GM18511 (cell line): Measurements from ENCODE around the gene SUDS3.
A peak's percentile ranks its signal among the peaks of the same experiment; 100 is the strongest.

Source experiments
- ATAC-seq: cut with Tn5 transposase; IDR thresholded peaks from one replicate; pipeline ENCODE4 v1.9.1; 2021; ENCODE audit warnings: mild to moderate bottlenecking, moderate library complexity; ENCODE audit not compliant: unreplicated experiment

The SUDS3 gene

DNA sequence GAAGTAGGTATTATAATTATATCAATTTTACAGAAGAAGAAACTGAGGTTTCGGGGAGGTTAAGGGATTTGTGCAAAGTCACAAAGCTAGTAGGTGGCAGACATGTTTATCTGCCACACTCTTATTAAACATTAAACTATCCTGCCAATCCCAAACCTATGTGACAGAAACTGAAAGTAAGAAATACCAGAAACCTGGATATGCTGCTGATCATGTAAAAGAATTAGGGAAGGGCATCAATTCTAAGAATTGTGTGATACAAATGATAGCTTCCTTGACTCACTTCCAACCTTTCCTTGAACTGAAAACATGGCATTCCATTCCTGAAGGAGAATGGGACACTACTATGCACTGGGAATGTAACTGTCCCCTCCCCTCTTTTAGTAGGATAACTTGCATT lies 20.5 kb upstream of the SUDS3 start:
- ATAC-seq, result no peak

DNA sequence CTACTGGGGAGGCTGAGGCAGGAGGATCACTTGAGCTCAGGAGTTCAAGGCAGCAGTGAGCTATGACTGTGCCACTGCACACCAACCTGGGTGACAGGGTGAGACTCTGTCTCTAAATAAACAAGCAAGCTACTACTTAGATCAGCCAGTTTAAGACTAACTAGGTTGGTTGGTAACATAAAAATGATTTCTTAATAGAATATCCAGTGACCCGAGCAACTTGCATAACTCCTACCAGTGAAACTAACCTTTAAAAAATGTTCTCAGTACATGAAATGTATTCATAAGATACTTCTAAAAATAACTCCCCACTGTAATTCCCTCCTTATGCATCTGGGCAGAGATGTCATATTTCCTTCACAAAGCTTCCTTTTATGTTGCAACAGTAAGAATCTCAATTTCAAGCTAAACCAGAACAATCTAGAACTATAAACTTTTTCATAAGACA lies 19.5 kb upstream of the SUDS3 start:
- ATAC-seq, result no peak

DNA sequence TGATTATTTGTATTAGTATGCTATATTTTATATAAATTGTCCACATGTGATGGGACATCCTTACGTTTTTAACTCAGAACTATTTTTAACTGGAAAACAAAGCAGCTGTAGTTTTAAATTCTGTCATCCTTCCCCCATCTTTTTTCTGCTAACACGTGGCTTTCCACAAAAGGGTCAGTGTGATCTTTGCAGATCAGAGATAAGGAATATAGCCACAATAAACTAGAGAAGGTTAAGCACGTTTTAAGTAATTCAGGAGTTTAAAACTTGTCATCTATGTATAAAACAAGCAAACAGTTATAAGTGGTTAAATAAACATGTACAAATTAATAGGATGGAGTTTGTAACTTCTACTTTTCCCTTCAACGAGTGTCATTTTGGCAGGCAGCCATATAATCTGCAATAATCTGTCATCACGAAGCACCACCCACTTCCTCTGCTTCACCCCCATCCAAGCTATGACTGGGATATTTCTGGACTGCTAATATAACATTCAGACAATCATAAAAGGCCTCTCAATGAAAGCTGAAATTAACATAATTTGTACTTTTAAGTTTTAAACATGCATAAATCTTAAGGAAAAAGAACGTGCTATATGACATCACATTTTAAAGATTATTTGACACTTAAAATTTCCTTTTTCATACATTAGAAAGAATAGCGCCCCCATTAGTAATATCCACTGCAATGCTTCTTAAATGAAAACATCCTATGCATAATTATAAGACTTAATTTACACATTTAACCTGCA lies 18.9 kb upstream of the SUDS3 start:
- ATAC-seq, result peak; percentile 65

DNA sequence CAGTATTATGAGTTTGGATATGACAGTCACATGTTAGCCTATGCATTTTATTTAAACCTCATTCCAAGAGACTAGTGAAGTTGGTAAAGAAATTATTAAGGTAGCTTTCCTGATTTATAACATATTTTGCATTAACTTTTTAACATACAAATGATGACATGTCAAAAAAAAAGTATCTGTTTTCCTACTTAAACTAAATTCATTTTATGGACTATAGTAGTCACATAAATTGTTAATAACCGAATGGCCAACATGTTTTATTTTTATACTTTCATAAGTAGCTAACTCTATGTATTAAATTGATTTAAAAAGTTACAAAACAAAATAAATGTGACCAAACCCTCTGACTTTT lies 18.4 kb upstream of the SUDS3 start:
- no peak for ATAC-seq

DNA sequence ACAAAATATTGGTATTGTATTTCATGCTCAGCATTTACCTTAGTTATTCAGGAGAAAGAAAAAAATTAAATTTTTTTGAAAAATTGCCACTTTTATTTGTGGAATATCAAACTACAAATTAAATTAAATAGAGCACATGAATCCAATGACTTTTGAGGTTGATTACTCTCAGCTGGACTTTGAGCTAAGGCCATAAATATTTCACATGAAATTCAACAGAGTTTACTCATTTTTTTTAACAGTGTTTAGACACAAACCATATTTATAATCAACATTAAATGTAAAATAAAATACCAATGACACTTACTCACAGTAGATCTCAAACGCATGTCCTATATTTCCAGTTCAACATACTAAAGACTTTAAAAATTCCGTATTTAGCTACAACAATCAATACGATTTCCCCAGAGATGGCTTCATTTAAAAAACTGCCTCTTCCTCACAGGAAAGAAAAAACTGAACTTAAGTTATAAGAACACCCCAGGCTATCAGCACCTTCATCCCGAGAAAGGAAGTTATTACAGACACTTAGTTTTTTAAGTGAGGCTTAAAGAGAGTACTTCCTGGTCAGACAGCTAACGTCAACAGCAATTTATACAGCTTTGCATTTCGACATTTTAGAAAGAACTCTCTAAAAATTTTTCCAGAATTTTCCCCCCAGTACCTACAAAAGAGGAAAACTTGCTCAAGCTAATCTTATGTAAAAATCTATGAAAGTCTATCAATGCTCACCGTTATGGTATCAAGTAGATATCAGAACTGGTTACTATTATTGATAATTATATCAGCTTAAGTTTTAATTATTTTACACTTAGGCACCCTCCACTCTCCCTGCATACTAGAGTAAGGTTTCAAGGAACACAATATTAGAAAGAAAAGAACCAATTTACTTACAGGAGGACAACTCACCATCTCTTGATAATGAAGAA lies 17.5 kb upstream of the SUDS3 start:
- no peak for ATAC-seq

DNA sequence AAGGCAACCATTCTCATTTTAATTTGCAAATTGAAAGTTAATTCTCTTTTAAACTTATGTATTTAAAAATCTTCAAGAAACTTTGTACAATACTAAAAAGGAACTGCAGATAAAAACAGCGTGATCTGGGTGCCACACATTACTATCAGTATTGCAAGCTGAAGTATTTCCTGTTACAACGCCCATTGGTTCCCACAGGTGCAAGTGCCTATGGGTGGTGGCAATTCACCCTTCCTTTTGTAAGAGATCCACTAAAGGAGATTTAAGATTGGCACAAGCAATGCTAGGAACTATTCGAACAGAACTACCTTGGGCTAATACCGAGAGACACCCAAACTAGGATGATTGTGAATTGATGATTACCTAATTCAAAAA lies 16.8 kb upstream of the SUDS3 start:
- ATAC-seq, result no peak

DNA sequence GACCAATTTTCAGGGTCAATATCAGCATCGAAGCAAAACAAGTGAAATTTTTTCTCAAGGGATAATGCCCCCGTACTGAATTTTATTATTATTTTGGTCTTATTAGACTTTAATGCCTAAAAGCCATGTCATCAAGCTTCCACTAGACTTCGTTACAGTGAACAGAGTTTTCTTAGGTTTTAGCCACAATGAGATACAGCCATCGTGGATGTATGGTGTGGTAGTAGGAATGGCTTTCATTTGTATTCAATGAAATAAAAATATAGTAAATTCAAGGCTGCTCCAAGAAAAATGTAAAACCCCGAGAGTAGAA lies 15.3 kb upstream of the SUDS3 start:
- ATAC-seq, result no peak

DNA sequence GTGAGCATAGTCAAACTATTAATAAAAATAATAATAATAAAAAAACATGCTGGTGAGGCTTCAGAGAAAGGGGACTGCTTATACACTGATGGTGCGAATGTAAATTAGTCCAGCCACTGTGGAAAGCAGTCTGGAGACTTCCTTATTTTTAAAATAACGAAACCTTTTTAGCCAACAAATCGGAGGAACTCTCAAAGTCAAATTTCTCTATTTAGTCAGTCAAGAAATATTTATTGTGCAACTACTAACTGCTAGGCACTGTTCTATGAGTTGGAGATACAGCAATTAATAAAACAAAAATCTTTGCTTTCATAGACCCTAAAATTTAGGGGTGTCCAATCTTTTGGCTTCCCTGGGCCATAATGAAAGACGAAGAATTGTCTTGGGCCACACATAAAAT lies 14.5 kb upstream of the SUDS3 start:
- ATAC-seq, result no peak

DNA sequence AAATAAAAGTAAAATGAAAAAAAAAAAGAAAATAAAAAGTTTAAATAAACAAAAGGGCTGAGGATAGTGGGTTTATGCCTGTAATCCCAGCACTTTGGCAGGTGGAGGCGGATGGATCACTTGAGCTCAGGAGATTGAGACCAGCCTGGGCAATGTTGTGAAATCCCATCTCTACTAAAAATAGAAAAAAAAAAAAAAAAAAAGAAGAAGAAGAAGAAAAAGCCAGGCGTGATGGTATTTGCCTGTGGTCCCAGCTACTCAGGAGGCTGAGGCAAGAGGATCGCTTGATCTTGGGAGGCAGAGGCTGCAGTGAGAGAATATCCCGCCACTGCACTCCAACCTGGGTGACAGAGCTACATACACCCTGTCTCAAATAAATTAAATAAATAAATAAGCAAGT lies 7.5 kb upstream of the SUDS3 start:
- ATAC-seq, result no peak

DNA sequence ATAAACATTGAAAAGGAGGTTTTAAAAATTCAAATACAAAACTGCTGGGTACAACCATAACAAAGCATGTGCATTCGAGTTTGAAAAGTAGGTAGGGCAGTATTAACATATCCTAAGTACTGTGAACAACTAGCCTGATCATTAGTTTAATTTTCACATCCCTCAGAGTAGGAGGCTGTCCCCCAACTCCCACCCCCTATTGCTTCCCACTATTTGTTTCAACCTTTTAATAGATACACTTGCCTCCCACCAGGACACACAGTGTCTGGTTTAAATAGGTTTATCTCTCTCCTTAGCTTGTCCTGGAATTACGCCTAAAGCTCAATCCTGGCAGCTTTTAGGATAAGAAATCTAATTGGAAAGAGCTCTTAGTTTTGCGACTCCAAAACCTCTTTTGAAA lies 5.8 kb upstream of the SUDS3 start:
- ATAC-seq, result no peak

DNA sequence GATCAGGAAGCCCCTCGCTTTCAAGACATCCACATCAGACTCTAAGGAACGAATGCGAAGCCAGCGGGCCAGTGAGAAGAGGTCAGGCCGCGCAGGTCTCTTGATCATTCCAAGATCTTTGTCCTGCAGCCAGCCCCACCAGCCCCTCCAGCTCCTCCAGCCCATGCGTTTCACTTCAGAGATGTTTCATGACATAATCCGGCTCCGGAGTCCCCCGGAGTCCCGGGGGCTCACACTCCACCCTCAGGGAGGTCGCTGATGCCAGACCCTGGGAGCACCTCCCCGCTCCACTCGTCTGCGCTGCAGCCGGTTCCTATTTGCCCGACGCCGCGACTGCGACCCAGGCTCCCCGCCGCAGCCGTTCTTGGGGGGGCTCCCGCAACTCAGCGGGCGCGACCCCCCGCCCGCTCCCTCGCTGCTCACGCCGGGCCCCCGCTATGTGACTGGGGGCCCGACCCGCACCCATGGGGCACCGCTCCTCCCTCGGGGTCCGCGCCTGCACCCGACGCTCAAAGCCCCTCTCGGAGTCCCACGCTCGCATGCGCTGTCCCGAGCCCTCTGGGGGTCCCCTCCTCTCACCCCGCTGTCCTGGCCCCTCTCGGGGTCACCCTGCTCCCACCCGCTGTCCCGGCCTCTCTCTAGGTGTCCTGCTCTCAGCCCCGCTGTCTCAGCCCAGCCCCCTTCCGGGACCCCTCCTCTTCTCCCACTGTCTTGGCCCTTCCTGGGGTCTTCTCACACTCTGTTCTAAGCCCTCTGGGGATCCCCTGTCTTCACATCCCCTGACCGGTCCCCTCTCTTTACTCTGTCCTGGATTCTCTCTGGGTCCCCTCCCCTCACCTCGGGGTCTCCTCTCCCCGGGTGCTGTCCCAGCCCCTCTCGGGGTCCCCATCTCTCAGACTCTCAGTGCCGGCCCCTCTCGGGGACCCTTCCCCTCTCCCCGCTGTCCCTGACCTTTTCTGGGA lies 4.8 kb upstream of the SUDS3 start:
- ATAC-seq, result no peak

DNA sequence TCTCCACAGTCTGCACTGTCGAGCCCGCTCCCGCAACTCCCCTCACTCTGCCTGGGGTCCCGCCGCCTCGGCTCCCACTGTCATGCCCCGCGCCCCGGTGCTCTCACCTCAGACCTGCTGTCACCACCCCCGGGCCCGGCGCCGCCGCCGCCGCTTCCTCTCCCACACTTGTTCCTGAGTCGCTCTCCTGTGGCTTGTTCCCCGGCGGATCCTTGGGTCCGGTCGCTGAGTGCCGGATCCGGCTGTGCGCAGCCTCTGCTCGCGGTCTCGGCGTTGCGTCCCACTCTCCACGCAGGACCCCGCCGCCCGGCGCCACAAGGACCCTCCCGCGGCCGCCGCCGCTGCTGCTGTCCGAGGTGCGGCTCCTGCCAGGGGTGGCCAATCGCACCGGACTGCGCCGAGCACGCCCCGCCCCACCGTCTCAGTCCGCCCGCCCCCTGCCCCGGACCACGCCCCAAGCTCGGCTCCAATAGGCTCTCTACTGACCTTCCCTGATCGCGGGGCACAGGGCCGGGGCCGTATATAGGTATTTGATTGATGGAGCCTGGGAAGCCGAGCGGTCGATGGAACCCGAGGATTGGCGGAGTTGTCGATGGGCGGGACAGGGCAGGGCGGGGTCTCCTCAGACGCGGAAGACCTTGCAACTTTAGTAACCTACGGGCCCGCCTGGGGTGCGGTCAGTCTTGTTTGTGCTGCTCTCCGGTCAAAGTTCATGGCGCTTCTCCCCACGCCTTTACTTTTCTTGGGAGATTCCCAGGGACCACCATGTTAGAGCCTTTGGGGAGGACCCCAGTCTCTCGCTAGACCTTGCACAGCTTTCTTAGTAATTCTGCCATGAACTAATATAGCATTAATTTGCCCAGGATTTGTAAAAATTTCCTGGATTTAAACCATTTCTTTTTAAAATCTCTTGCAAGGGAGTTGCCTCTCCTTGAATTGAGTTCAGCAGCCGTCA lies 3.5 kb upstream of the SUDS3 start, which contains the start of gene TAOK3:
Gene TAOK3, minus strand, starts transcription at position 367 of the 955 bp plus-strand sequence. CDS start 117,340 bp downstream, outside the sequence.
- peak; percentile 79 for ATAC-seq

DNA sequence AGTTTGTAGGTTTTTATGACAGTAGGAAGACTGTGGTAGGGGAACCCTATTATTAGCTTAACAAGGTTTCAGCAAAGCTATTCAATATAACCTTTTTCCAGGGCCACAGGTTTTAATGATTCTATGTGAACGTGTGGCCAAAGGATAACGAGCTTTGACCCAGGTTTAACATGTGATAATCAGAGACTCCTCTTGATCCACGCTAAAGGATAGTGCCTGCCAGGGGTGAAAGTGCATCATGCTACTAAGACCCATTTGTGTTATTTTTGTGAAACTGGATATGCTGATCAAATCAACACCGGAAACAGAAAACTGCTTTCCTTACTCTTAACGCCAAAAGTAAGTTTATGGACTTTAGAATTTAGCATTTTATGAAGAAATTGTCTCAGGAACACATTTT lies 2.7 kb upstream of the SUDS3 start:
- ATAC-seq, result no peak

DNA sequence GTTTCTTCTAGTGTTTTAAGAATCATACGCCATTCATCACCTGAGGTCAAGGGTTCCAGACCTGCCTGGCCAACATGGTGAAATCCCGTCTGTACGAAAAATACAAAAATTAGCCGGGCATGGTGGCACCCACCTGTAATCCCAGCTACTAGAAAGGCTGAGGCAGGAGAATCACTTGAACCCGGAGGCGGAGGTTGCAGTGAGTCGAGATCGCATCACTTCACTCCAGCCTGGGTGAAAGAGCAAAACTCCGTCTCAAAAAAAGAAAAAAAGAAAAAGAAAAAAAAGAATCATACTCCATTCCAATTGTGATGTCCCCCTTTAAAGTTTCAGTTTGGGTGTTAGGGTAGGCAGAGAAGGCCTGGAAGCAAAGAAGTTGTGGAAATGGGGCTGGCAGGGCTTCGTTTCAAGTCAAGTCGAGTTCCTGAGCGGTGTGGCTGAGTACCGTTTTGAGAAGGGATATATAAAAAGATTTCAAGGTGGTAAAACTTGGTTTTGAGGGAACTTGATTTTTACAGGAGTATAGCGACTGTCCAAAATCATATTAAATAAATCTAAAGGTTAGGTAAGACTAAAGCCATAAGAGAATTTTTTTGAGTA lies 2.1 kb upstream of the SUDS3 start:
- ATAC-seq, result no peak

DNA sequence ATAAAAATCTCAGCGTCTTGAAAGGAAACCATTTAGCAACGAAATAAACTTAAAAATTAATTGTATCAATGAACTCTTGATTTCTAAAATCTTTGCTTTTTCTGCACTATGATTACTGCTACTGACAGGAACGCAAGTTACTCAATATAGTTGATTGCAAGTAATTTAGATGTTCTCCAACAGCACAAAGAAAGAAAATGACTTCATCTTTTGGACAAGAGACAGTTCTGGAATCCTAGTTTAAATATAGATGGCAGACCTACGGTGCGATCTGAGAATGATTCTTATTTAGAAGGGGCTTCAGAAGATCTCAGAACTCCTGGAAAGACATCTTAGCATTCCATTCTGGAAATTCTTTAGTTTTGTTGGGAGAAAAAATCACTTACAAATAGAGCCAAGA lies 1.4 kb upstream of the SUDS3 start:
- no peak for ATAC-seq

DNA sequence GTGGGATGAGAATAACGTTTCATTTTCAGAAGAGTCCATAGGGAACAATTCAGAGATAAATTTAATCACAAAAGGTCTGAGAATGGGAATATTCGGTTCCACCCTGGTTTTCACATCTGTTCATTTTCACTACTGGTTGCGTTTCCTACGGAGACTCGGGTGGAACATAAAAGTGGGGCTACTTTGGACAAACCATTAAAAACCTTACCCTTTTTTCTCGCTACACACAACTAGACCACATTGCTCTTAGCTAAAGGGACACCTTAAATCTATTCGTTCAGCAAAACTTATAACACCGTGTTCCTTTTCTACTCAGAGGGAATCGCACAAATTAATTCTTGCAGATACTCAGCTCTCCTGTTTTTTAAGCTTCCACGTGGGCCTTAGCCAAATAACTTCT lies 1.0 kb upstream of the SUDS3 start:
- ATAC-seq, result no peak

DNA sequence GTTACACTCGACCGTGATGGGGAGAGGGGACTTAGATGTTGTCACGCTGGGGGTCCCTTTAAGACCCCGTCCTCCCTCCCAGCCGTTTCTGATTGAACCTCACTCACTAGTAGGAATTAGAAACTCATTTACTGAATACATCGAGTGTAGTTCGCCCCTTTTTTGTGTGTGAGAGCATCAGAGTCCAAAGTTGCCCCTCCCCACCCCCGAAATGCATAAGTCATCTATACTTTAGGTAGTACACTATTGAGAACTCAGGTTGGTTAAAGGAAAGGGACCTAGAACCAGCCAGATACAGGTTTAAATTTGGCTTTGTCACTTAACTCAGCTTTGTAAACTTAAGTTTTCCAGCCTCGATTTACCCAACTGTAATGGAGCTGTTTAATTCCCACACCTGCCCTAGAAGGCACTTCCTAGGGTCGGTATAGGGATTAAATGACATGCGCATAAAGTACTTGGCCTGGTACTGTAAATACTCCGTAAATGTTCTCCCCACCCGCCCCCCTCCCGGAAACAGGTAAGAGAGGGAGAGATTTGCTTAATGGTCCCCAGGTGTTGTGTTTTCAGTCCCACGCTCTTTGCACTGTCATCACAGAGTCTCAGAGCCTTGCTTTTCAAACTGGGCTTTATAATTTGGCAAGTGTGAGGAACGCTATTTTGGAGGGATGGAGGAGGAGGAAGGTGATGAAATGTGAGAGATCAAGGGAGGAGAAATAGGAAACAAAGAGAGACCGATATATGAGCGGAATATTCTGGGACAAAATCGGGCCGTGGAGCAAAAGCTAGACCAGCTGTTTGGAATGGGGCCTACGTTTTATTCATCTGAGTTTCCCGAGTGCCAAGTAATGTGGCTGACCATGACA lies 897 bp downstream of the SUDS3 start:
- no peak for ATAC-seq

DNA sequence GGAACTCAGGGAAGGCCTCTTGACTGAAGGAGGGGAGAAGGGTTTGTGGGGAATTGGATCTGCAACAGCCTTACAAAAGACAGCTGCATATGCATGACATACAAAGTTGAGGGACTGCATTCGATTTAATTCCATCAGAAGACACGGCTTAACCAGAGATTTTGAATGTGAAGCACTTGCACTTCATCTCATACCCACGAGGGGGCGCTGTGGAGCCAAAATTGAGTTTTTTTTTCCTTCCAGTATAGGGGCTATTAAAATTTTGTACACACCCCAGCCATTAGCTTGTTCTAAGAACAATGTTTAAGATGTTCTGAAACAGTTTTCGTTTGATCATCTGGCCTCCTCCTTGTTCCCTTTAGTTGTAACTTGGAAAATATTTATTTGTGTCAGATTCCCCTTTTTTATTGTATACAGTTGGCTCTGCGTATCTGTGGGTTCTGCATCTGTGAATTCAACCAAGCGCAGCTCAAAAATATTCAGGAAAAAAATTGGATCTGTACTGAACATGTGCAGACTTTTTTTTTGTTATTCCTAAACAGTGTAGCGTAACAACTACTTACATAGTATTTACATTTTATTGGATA lies 1.6 kb downstream of the SUDS3 start:
- no peak for ATAC-seq
